Measurements from ENCODE around the gene PRELID3B. TPM values are rescaled to one million over a fixed set of nuclear protein-coding genes. Genes with fewer than 3 reads are reported as not detected.

PRELID3B gene
- total and polyA plus RNA-seq, 4 donors, result 19.5 to 44.2 (median 28.5) TPM

DNA sequence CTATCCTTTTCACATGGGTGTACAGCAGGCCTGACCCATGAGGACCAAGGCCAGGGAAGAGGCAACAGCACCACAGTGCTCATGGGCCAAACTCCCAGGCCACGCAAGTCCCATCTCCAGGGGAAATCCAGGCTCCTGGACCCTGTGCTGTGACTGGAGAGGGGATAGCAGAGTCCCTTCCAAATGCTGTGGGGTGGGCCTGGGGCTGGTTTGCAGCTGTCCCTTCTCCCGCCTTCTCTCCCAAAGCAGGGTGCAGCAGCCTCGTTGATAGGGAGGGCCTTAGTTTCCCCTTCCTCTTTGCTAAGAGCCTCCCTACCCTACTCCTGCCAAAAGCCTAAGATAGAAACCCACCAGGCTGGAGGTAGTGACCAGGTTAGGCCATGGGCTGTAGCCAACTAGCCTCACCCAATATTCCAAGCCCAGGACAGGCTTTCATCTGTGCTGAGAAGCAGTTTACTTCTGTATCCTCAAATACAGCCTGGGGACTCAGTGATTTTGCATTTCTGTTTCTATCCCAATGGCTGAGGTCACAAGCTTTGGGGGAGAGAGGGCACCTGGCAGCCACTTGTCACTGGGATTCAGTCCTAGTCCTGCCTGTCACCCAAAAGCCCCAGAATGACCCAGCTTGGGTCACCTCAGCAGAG lies 36.9 kb downstream of the PRELID3B start:
- ATAC-seq (ENCODE audit: low FRiP score), result no peak
- peak in 1 of 2 donors; percentile 64 for DNase-seq
- no peaks in the 10 kb centered on the region for H3K4me1 ChIP-seq (ENCODE audit: control insufficient read depth in 1 of 2, insufficient read depth in 2 of 2, low read length in 2 of 2)
- H3K4me3 ChIP-seq (ENCODE audit: low read length in 2 of 2), result peak overlapping the region in 1 of 2 donors; percentile 82
- peak overlapping the region in 1 of 2 donors; percentile 15 for H3K27ac ChIP-seq (ENCODE audit: low read depth in 1 of 2, low read length in 2 of 2)
- no peaks in the 10 kb centered on the region for H3K27me3 ChIP-seq (ENCODE audit: control insufficient read depth in 1 of 2, insufficient read depth in 2 of 2, low read length in 1 of 2)
- intact Hi-C loops (cut with DNase I), result no loop called here
- H3K9me3 ChIP-seq (ENCODE audit: control insufficient read depth, low read length), result no peaks in the 10 kb centered on the region
- WGBS, 2 donors, result 65 to 70% methylated on average over 3 of the region's 3 CpGs
- H3K36me3 ChIP-seq (ENCODE audit: control insufficient read depth in 1 of 2, insufficient read depth in 2 of 2, low read length in 1 of 2), result peaks cover 0 to 2% of the 10 kb centered on the region in 2 donors

- no peaks in the 10 kb centered on the region for H3K27me3 ChIP-seq (ENCODE audit: control insufficient read depth in 1 of 2, insufficient read depth in 2 of 2, low read length in 1 of 2)
- ATAC-seq (ENCODE audit: low FRiP score), result peak; percentile 42
- no peak overlapping the region for H3K27ac ChIP-seq (ENCODE audit: low read depth in 1 of 2, low read length in 2 of 2)
- H3K4me1 ChIP-seq (ENCODE audit: control insufficient read depth in 1 of 2, insufficient read depth in 2 of 2, low read length in 2 of 2), result no peaks in the 10 kb centered on the region
- peaks cover 0 to 2% of the 10 kb centered on the region in 2 donors for H3K36me3 ChIP-seq (ENCODE audit: control insufficient read depth in 1 of 2, insufficient read depth in 2 of 2, low read length in 1 of 2)
- H3K9me3 ChIP-seq (ENCODE audit: control insufficient read depth, low read length), result no peaks in the 10 kb centered on the region
- intact Hi-C loops (cut with DNase I), result no loop called here
- WGBS, 2 donors, result 51 to 57% methylated on average over 17 of the region's 17 CpGs
- no peak overlapping the region for H3K4me3 ChIP-seq (ENCODE audit: low read length in 2 of 2)
- DNase-seq, result peak; percentile 79 to 87
These were observed 37.6 kb downstream of the PRELID3B start for GRCh38 chr20:59004763-59005522.

- Histone ChIP-seq H3K27ac (ENCODE audit: low read depth in 1 of 2, low read length in 2 of 2) (no peak overlapping the region), H3K27me3 (ENCODE audit: control insufficient read depth in 1 of 2, insufficient read depth in 2 of 2, low read length in 1 of 2) (no peaks in the 10 kb centered on the region), H3K9me3 (ENCODE audit: control insufficient read depth, low read length) (no peaks in the 10 kb centered on the region), H3K4me1 (ENCODE audit: control insufficient read depth in 1 of 2, insufficient read depth in 2 of 2, low read length in 2 of 2) (no peaks in the 10 kb centered on the region), H3K4me3 (ENCODE audit: low read length in 2 of 2) (no peak overlapping the region), H3K36me3 (ENCODE audit: control insufficient read depth in 1 of 2, insufficient read depth in 2 of 2, low read length in 1 of 2) (peaks cover 0 to 2% of the 10 kb centered on the region in 2 donors)
- intact Hi-C loops (cut with DNase I), result no loop called here
- DNase-seq (peak; percentile 85 to 86), ATAC-seq (ENCODE audit: low FRiP score) (no peak)
- WGBS, 2 donors, result 68% methylated on average over 4 of the region's 4 CpGs
These were observed 38.2 kb downstream of the PRELID3B start for GRCh38 chr20:59004493-59004762.

GRCh38 chr20:59003836-59004492 lies 38.6 kb downstream of the PRELID3B start:
- H3K9me3 ChIP-seq (ENCODE audit: control insufficient read depth, low read length), result no peaks in the 10 kb centered on the region
- no peak overlapping the region for H3K27ac ChIP-seq (ENCODE audit: low read depth in 1 of 2, low read length in 2 of 2)
- intact Hi-C loops (cut with DNase I), result no loop called here
- peaks cover 0 to 4% of the 10 kb centered on the region in 2 donors for H3K36me3 ChIP-seq (ENCODE audit: control insufficient read depth in 1 of 2, insufficient read depth in 2 of 2, low read length in 1 of 2)
- 84 to 85% methylated on average over 16 of the region's 16 CpGs for WGBS, 2 donors
- H3K4me1 ChIP-seq (ENCODE audit: control insufficient read depth in 1 of 2, insufficient read depth in 2 of 2, low read length in 2 of 2), result no peaks in the 10 kb centered on the region
- H3K4me3 ChIP-seq (ENCODE audit: low read length in 2 of 2), result no peak overlapping the region
- no peaks in the 10 kb centered on the region for H3K27me3 ChIP-seq (ENCODE audit: control insufficient read depth in 1 of 2, insufficient read depth in 2 of 2, low read length in 1 of 2)
- ATAC-seq (ENCODE audit: low FRiP score) (no peak), DNase-seq (peak; percentile 34 to 64)

DNA sequence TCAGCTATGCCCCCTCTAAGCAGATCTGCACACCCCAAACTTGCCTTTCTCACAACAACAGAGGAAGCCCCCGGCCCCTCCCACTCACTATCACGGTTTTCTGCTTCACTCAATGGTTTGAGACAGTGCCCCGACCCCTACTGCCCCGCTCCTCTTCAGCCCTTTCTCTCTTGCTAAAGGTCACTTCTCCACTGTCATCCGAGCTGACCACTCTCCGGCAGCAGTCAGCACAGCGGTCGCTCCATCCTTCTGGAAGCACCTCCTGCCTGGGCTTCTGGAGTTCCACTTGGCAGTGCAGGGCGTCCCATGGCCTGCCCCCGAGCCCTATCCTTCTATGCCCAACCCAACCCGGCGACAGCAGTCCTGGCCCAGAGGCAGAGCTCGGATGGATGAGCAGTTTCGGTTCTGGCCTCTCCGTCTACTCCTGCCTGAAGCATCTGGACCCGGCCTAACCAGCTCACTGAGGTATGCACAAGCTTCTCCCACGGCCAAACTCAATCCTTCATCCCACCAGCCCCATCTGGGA lies 39.6 kb downstream of the PRELID3B start:
- Histone ChIP-seq H3K9me3 (ENCODE audit: control insufficient read depth, low read length) (no peaks in the 10 kb centered on the region), H3K36me3 (ENCODE audit: control insufficient read depth in 1 of 2, insufficient read depth in 2 of 2, low read length in 1 of 2) (peaks cover 0 to 5% of the 10 kb centered on the region in 2 donors), H3K4me3 (ENCODE audit: low read length in 2 of 2) (no peak overlapping the region), H3K27ac (ENCODE audit: low read depth in 1 of 2, low read length in 2 of 2) (no peak overlapping the region), H3K27me3 (ENCODE audit: control insufficient read depth in 1 of 2, insufficient read depth in 2 of 2, low read length in 1 of 2) (no peaks in the 10 kb centered on the region), H3K4me1 (ENCODE audit: control insufficient read depth in 1 of 2, insufficient read depth in 2 of 2, low read length in 2 of 2) (no peaks in the 10 kb centered on the region)
- DNase-seq (peak; percentile 41 to 75), ATAC-seq (ENCODE audit: low FRiP score) (no peak)
- intact Hi-C loops (cut with DNase I), result no loop called here
- WGBS, 2 donors, result 80 to 81% methylated on average over 17 of the region's 17 CpGs

- Histone ChIP-seq H3K36me3 (ENCODE audit: control insufficient read depth in 1 of 2, insufficient read depth in 2 of 2, low read length in 1 of 2) (peaks cover 5 to 8% of the 10 kb centered on the region in 2 donors), H3K9me3 (ENCODE audit: control insufficient read depth, low read length) (no peaks in the 10 kb centered on the region), H3K4me3 (ENCODE audit: low read length in 2 of 2) (no peak overlapping the region), H3K27ac (ENCODE audit: low read depth in 1 of 2, low read length in 2 of 2) (no peak overlapping the region), H3K27me3 (ENCODE audit: control insufficient read depth in 1 of 2, insufficient read depth in 2 of 2, low read length in 1 of 2) (no peaks in the 10 kb centered on the region), H3K4me1 (ENCODE audit: control insufficient read depth in 1 of 2, insufficient read depth in 2 of 2, low read length in 2 of 2) (no peaks in the 10 kb centered on the region)
- 82 to 92% methylated on average over 7 to 8 of the region's 8 CpGs for WGBS, 2 donors
- intact Hi-C loops (cut with DNase I), result no loop called here
- peak in 1 of 2 donors; percentile 67 for DNase-seq
- no peak for ATAC-seq (ENCODE audit: low FRiP score)
These were observed 40.2 kb downstream of the PRELID3B start for GRCh38 chr20:59002388-59002787.

- H3K4me1 ChIP-seq (ENCODE audit: control insufficient read depth in 1 of 2, insufficient read depth in 2 of 2, low read length in 2 of 2), result no peaks in the 10 kb centered on the region
- no peak overlapping the region for H3K27ac ChIP-seq (ENCODE audit: low read depth in 1 of 2, low read length in 2 of 2)
- DNase-seq (peak in 1 of 2 donors; percentile 73), ATAC-seq (ENCODE audit: low FRiP score) (no peak)
- H3K36me3 ChIP-seq (ENCODE audit: control insufficient read depth in 1 of 2, insufficient read depth in 2 of 2, low read length in 1 of 2), result peaks cover 5 to 8% of the 10 kb centered on the region in 2 donors
- no peaks in the 10 kb centered on the region for H3K9me3 ChIP-seq (ENCODE audit: control insufficient read depth, low read length)
- no peaks in the 10 kb centered on the region for H3K27me3 ChIP-seq (ENCODE audit: control insufficient read depth in 1 of 2, insufficient read depth in 2 of 2, low read length in 1 of 2)
- H3K4me3 ChIP-seq (ENCODE audit: low read length in 2 of 2), result no peak overlapping the region
- 90 to 91% methylated on average over 27 of the region's 27 CpGs for WGBS, 2 donors
- intact Hi-C loops (cut with DNase I), result no loop called here
These were observed 41.0 kb downstream of the PRELID3B start for GRCh38 chr20:59001449-59002171.

- no peaks in the 10 kb centered on the region for H3K4me1 ChIP-seq (ENCODE audit: control insufficient read depth in 1 of 2, insufficient read depth in 2 of 2, low read length in 2 of 2)
- H3K27ac ChIP-seq (ENCODE audit: low read depth in 1 of 2, low read length in 2 of 2), result no peak overlapping the region
- H3K4me3 ChIP-seq (ENCODE audit: low read length in 2 of 2), result no peak overlapping the region
- intact Hi-C loops (cut with DNase I), result no loop called here
- WGBS, 2 donors, result 86 to 89% methylated on average over 13 of the region's 13 CpGs
- peaks cover 5 to 8% of the 10 kb centered on the region in 2 donors for H3K36me3 ChIP-seq (ENCODE audit: control insufficient read depth in 1 of 2, insufficient read depth in 2 of 2, low read length in 1 of 2)
- no peak for DNase-seq
- no peaks in the 10 kb centered on the region for H3K9me3 ChIP-seq (ENCODE audit: control insufficient read depth, low read length)
- no peaks in the 10 kb centered on the region for H3K27me3 ChIP-seq (ENCODE audit: control insufficient read depth in 1 of 2, insufficient read depth in 2 of 2, low read length in 1 of 2)
- no peak for ATAC-seq (ENCODE audit: low FRiP score)
These were observed 41.5 kb downstream of the PRELID3B start for GRCh38 chr20:59001068-59001448.
